H1 (cell line): Measurements from ENCODE around the gene SERHL2. TPM values are rescaled to one million over a fixed set of nuclear protein-coding genes. Genes with fewer than 3 reads are reported as not detected.

Source experiments
- ATF3 ChIP-seq: IDR thresholded peaks from 2 replicates; pipeline ENCODE4 v1.6.1; 2011; ENCODE audit warnings: low read depth, mild to moderate bottlenecking, low read length; ENCODE audit not compliant: insufficient read depth
- BCL11A ChIP-seq, 2 experiments: IDR thresholded peaks; one replicate each; pipeline ENCODE4 v1.6.1; 2011; ENCODE audit warnings: low read depth in 2 of 2, low read length in 2 of 2, mild to moderate bottlenecking in 2 of 2
- BRCA1 ChIP-seq: IDR thresholded peaks from 2 replicates; pipeline ENCODE4 v1.6.1; 2012; ENCODE audit warnings: low read depth, low read length, improper control_type of control experiment
- CHD7 ChIP-seq: fragments of 300-600 bp; sonication (generic); IDR thresholded peaks from 2 replicates; pipeline ENCODE4 v1.7.1; 2012; ENCODE audit warnings: low read length, moderate library complexity, mild to moderate bottlenecking, inconsistent platforms; ENCODE audit not compliant: insufficient replicate concordance
- EZH2 ChIP-seq: fragments of 200-600 bp; sonication (generic); IDR thresholded peaks from 2 replicates; pipeline ENCODE4 v1.7.1; 2012; ENCODE audit warnings: low read depth, mild to moderate bottlenecking, moderate library complexity, low read length, inconsistent platforms; ENCODE audit not compliant: severe bottlenecking
- GABPA ChIP-seq: IDR thresholded peaks from 2 replicates; pipeline ENCODE4 v1.6.1; 2011; ENCODE audit warnings: mild to moderate bottlenecking, low read length, moderate library complexity, borderline replicate concordance; ENCODE audit not compliant: insufficient read depth
- RFX5 ChIP-seq: IDR thresholded peaks from 2 replicates; pipeline ENCODE4 v1.6.1; 2011; ENCODE audit warnings: low read depth, low read length, improper control_type of control experiment, borderline replicate concordance
- SP2 ChIP-seq: IDR thresholded peaks from 2 replicates; pipeline ENCODE4 v1.6.1; 2012; ENCODE audit warnings: mild to moderate bottlenecking, low read length, inconsistent platforms
- TCF12 ChIP-seq: IDR thresholded peaks from 2 replicates; pipeline ENCODE4 v1.6.1; 2011; ENCODE audit warnings: low read depth, mild to moderate bottlenecking, low read length
- polyA plus RNA-seq, 7 experiments: library from polyadenylated mRNA; depleted of rRNA in 3 of 7; stranded (reverse) in 5 of 7; unstranded in 2 of 7; fragments of >200 nt in 5 of 7; fragments of 200-250 nt in 2 of 7; gene quantifications; 1 replicate in 5 of 7; 2 replicates in 1 of 7; 4 replicates in 1 of 7; pipeline versions ENCODE4 v1.2.1 to v1.2.3, GENCODE V29; 2011 to 2013; ENCODE audit warnings: missing spikeins in 2 of 7, mixed read lengths in 2 of 7
- total RNA-seq: library from RNA; stranded (reverse); fragmentation: NEBNext Ultra II Directional; extraction: Animal tissue kit (Norgen Biotek cat#: 25700); gene quantifications from 2 replicates; pipeline ENCODE4 v1.2.1, GENCODE V29; 2021

Gene SERHL2
- total and polyA plus RNA-seq, 2 of the 8 experiments (the other 6 are each of a cell fraction or from before 2014, with no cell fraction given), result 0.91 TPM; not detected in 1

- TF ChIP-seq CHD7 (no peak), TCF12 (no peak), EZH2 (no peak), BCL11A (IDR thresholded peaks at IDR 0.05; ENCODE audit: low read depth in 2 of 2, low read length in 2 of 2) (no peak), RFX5 (no peak), SP2 (no peak), BRCA1 (no peak), ATF3 (no peak), GABPA (no peak)
Observed at GRCh38 chr22:42581762-42582716, 28.3 kb downstream of the SERHL2 start (continued).
